GM21619 (cell line): ENCODE data around the gene PRR15L.
A peak's percentile ranks its signal among the peaks of the same experiment; 100 is the strongest.
"Not testable (repeated sequence)": the region's sequence is repeated elsewhere in the genome, so short reads cannot be mapped to it uniquely, and the experiment has no call there.

Experiments used
- ATAC-seq: cut with Tn5 transposase; IDR thresholded peaks from one replicate; pipeline ENCODE4 v1.9.1; 2021; ENCODE audit not compliant: unreplicated experiment

Gene PRR15L

DNA sequence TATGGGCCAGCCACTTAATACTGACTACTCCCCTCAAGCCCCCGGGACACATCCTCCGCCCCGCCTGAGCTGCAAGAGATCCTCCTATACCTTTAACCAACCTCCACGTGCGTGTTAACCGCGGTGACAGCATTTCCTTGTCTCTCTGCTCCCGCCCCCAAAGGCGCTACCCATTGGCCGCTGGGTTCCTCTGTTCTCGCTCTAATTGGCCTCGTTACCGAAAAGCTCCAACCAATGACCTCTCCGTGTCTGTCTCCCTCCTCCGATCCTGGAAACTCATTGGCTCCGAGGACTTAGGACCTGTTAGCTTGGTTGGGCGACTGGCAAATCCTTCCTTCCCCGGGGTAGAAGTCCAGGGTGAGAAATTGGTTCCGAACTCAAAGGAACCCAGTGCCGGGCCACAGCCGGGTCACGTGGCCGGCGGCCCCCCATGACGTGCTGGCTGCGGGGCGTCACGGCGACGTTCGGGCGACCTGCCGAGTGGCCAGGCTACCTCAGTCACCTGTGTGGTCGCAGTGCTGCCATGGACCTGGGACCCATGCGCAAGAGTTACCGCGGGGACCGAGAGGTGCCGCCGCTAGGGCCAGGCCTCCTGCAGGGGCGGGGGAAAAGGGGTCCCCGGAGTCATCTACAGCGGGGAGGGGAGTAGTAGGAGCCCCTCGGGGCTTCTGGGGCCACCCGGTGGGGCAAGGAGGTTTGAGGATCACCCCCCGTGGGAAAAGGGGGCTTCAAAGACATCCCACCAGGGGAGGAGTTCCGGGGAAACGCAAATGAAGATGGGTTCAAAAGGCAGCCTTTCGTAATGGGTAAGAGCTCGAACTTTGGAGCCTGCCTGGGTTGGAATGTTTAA, 16.2 kb downstream of the PRR15L start, which contains the start of gene PNPO:
TSS of gene PNPO (plus strand) at position 326 of the 850 bp plus-strand sequence. CDS start at position 431, 105 bp downstream.
- peak; percentile 92 for ATAC-seq

GRCh38 chr17:47937941-47938340, 19.7 kb downstream of the PRR15L start:
- ATAC-seq = no peak

DNA sequence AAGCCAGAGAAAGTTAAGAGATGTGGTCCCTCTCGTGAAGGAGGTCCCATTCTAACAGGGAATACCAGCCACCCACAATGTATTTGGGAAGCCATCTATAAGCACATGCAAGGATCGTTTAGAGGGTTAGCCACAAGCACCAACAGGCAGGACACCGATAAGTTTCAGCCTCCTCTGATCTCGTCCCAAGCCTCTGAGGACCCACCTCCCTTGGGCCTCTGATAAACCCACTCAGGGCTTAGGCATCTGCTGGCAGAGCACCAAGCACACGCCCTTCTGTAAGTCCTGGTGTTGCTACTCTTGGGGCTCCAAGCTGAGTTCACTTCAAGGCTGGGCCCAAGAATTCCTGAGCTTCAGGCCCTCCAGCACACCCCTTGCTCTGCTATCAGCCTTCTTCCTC, 21.7 kb downstream of the PRR15L start:
- no peak for ATAC-seq

DNA sequence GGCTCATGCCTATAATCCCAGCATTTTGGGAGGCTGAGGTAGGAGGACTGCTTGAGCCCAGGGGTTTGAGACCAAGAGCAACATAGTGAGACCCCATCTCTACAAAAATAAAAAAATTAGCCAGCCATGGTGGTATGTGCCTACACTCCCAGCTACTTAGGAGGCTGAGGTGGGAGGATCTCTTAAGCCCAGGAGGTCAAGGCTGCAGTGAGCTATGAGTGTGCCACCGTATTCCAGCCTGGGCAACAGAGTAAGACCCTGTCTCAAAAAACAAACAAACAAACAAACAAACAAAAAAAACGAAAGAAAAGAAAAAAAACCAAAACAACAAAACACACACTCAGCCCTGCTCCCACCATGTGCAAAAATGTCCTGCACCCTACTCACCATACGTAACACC, 22.2 kb downstream of the PRR15L start:
- ATAC-seq = not testable (repeated sequence)

DNA sequence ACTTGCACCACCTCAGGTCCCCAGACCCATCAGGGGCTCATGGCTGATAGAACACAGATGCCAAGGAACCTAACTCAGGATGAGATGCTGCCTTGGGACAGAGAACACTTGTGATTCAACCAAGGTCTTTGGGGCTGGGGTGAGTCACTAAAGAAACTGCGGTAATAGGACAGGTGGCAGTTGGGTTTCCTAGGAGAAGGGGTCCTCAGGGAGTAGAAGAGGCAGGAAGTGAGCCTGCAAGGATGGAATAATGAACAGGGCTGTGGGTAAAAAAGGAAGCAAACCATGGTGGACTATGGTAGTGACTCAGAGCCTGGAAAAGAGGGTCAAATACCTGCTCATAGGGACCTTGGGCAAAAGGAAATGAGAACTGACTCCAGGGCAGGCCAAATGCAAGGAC, 22.8 kb downstream of the PRR15L start:
- no peak for ATAC-seq

DNA sequence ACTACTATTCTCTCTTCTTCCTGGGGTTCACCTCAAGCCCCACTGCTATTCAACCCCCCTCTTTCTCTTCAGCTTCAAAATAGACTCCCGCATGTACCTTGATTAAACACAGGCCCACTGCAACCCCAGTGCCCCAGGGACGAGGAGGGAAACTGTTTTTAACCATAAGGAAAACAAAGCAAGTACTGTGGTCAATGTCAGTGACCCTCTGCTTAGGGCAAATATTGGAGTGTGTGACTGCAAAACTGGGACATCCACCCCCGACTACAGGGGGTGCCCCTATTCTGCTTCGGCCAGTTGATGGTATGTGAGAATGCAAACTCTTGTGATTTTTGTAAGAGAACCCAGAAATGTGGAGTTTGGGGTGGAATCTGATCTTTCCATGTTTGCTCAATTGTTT, 25.8 kb downstream of the PRR15L start:
- no peak for ATAC-seq

DNA sequence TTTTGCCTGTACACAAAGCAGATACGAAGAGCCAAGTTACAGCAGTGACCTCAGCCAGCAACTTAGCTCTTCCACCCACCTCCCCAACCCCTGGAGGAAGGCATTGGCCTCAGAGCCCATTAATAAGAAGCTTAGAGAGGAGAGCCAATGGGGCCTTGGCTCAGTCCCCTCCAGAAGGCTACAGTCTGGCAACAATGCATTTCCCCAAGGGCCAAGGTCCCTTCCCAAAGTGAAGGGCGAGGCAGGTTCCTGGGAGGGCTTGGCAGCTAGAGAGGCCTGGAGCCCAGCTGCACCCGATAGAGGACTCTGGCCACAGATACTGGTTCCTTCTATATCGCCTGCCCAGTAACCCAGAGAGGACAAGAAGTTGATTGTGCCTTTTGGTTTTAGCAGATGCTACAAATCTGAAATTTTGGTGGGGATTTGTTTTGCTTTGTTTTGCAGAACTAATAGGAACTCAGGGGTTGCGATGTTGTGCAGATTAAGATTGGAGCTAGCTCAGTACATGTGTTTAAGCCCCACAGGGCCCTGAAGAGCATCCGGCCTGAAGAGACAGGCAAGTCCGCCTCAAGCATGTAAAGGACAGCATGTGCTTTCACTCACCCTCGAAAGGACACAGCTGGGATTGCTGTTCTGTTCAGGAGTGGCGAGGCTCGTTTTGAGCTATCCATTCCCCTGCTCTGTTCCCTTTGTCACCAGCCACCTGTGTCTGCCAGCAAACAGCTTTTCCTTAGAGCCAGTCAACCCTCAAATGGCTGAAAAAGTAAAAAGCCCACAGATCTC, 28.3 kb downstream of the PRR15L start:
- ATAC-seq = no peak

GRCh38 chr17:47928415-47928814, 29.3 kb downstream of the PRR15L start:
- no peak for ATAC-seq

DNA sequence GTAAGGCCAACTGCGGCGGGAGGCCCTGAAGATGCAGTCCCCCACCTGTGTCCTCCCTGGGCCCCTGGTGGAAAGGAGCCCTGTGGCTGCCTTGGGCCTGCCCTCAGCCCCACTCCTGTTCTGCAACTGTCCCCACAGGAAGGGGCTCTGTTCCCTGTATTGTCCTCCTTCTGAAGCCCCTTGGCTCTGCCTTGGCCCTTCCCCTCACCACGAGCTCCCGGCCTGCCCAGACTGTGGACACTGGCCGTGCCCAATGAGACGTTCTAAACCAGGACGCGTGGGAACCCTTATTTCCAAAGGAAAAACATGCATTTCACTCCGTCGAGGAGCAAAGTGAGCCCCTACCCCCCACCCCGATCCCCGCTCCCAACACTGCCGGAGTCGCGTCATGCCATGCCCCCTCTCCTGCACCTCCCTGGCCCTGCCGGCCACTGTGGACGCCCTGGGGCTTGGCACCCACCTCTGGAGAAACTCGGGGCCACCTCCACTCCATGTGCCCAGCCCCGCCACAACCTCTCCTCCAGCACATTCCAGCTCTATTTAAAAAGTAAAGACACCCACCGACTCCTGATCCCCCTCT, 29.8 kb downstream of the PRR15L start:
- no peak for ATAC-seq

DNA sequence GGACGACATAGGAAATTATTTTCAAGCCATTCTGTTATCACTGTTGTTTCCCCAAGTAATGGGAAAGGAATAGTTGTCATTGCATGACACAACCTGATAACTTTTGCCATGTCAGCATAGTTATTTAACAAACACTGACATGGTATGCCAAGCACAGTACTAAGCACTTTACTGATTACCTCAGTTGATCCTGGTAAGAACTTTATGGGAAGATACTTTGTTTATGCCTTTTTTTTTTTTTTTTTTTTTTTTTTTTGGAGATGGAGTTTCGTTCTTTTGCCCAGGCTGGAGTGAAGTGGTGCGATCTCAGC, 32.0 kb downstream of the PRR15L start:
- no peak for ATAC-seq

DNA sequence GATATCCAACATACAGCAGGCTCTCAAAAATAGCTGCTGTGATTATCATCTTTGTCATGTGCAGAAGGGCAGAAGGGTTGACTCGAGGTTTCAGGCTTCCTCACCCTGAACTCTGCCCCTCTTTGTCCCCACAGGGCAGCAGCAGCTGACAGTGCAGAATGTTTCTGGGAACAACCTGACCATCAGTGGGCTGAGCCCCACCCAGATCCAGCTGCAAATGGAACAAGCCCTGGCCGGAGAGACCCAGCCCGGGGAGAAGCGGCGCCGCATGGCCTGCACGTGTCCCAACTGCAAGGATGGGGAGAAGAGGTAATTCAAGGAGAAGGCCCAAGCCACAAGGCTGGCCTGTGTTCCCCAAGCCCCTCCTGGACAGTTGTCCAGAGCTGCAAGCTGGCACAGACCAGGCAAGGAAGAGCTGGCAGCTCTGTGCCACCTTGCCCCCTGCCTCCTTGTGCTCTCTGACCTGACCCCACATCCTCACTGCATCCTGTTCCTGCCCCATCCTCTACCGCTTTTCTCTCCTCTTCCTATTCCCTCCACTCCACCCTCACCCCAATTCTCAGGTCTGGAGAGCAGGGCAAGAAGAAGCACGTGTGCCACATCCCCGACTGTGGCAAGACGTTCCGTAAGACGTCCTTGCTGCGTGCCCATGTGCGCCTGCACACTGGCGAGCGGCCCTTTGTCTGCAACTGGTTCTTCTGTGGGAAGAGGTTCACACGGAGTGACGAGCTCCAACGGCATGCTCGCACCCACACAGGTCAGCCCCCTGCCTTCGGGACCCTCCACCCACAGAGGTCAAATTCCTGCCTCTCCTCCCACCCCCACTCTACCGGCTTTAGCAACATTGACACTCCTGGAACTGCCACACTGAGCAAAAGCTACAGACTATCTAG, 32.7 kb downstream of the PRR15L start:
- ATAC-seq = no peak

GRCh38 chr17:47919889-47920288, 37.8 kb downstream of the PRR15L start:
- ATAC-seq = not testable (repeated sequence)

DNA sequence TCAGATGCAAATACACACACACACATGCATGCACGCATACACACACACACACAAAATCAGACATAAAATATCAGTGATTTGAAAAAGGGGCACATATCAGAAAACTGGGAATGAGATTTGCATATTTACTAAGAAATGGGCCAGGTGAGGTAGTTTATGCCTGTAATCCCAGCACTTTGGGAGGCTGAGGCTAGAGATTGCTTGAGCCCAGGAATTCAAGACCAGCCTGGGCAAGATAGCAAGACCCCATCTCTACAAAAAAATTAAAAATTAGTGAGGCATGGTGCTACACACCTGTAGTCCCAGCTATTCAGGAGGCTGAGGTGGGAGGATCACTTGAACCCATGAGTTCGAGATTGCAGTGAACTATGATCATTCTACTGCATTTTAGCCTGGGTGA, 38.7 kb downstream of the PRR15L start:
- no peak for ATAC-seq

- no peak for ATAC-seq
Observed at GRCh38 chr17:47918006-47918405, 39.7 kb downstream of the PRR15L start.

DNA sequence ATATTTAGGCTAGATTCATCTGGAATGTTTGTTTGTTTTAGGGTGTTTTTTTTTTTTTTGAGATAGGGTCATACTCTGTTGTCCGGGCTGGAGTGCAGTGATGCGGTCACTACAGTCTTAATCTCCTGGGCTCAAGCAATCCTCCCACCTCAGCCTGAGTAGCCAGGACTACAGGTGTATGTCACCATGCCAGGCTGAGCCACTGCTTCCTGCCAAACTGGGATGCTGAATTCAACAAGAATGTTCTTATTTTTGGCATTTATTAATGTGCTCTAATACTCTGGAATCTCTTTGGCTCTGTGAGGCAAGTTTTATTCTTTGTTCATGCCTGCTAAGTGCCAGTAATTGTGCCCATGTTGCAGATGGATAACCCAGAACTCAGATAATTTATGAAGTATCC, 40.1 kb downstream of the PRR15L start:
- ATAC-seq = no peak

DNA sequence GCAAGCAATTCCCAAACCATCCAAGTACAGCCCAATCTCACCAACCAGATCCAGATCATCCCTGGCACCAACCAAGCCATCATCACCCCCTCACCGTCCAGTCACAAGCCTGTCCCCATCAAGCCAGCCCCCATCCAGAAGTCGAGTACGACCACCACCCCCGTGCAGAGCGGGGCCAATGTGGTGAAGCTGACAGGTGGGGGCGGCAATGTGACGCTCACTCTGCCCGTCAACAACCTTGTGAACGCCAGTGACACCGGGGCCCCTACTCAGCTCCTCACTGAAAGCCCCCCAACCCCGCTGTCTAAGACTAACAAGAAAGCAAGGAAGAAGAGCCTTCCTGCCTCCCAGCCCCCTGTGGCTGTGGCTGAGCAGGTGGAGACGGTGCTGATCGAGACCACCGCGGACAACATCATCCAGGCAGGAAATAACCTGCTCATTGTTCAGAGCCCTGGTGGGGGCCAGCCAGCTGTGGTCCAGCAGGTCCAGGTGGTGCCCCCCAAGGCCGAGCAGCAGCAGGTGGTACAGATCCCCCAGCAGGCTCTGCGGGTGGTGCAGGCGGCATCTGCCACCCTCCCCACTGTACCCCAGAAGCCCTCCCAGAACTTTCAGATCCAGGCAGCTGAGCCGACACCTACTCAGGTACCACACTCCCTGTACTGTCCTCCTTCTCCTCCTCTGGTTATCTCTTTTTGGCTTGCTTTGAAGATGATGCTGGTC, 41.0 kb downstream of the PRR15L start:
- no peak for ATAC-seq

DNA sequence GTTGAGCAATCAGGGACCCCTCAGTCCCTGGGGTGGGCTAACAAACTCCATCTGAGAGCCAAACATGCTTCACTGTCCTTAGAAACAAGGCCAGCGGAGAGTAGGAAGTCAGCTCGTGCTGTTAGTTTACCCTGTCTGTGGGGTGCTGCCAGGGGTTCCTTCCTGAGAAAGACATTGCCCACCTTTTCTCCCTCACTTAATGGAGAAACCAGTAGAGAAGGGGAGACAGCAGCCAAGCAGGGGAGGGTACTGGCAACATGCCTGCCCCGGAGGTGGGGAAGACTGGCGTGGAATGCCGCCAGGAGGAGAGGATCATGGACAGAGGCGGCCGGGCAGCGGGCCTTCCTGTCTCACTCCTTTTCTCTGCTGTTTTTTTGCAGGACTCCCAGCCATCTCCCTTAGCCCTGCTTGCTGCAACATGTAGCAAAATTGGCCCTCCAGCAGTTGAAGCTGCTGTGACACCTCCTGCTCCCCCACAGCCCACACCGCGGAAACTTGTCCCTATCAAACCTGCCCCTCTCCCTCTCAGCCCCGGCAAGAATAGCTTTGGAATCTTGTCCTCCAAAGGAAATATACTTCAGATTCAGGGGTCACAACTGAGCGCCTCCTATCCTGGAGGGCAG, 41.8 kb downstream of the PRR15L start:
- no peak for ATAC-seq

GRCh38 chr17:47914306-47914948, 43.3 kb downstream of the PRR15L start:
- ATAC-seq = no peak

GRCh38 chr17:47913050-47913449, 44.6 kb downstream of the PRR15L start:
- ATAC-seq = no peak
